Pancreas (tissue), 10 donors: ENCODE measurements around the gene CD200R1L. TPM values are rescaled to one million over a fixed set of nuclear protein-coding genes. Genes with fewer than 3 reads are reported as not detected.
A peak's percentile ranks its signal among the peaks of the same experiment; 100 is the strongest.

Experiments
- ATAC-seq, 4 donors: fragments of 200-7000 bp; cut with Tn5 transposase; one replicate each; pipeline versions ENCODE4 v1.8.0 to v1.9.1; 2020; ENCODE audit warnings: mild to moderate bottlenecking in 4 of 4, moderate library complexity in 4 of 4
- DNase-seq, 6 donors: peaks; one replicate each; pipeline ENCODE4 v3.0.0-alpha.2; 2020
- FAIRE-seq: peaks from 2 replicates; lab custom pipeline; 2012; peaks lifted over from hg19 to GRCh38; lab: Jason Lieb, UNC
- H3K27ac ChIP-seq, 4 donors: fragments of 200-600 bp; sonication (generic); 1 replicate in 3 of 4; 2 replicates in 1 of 4; pipeline versions ENCODE4 v1.5.0 to v1.8.0; 2020
- H3K27me3 ChIP-seq, 4 donors: fragments of 200-600 bp; one replicate each; pipeline ENCODE4 v1.8.0; 2021
- H3K36me3 ChIP-seq, 3 donors: fragments of 200-600 bp; sonication (generic) in 1 of 3; one replicate each; pipeline versions ENCODE4 v1.5.0 to v1.8.0; 2020 to 2021
- H3K4me1 ChIP-seq, 3 donors: fragments of 200-600 bp; one replicate each; pipeline ENCODE4 v1.8.0; 2021
- H3K4me3 ChIP-seq, 4 donors: fragments of 200-600 bp; sonication (generic) in 2 of 4; one replicate each; pipeline versions ENCODE4 v1.5.0 to v1.8.0; 2020 to 2021
- H3K9me3 ChIP-seq, 4 donors: fragments of 200-600 bp; one replicate each; pipeline ENCODE4 v1.8.0; 2021
- CTCF ChIP-seq, 4 donors: fragments of 200-600 bp; sonication (generic) in 3 of 4; IDR thresholded peaks; one replicate each; pipeline versions ENCODE4 v1.5.0 to v1.8.0; 2021; ENCODE audit warnings: antibody characterized with exemption in 4 of 4
- WGBS, 2 donors: extraction: QIAGEN DNeasy Blood & Tissue Kit; methylation state at CpG; one replicate each; pipeline ENCODE4 v1.1.7; 2013; 5-methylcytosine and 5-hydroxymethylcytosine counted together
- intact Hi-C, 3 donors: fragments of 100-400 bp; cut with DNase I; formaldehyde crosslinking; loops; one replicate each; pipeline versions ENCODE4 v1.11.1 to v1.14.2; 2022
- polyA plus RNA-seq, 2 donors: library from polyadenylated mRNA; stranded (reverse); fragments of 200-250 nt; gene quantifications; one replicate each; pipeline ENCODE4 v1.2.3, GENCODE V29; 2013
- total RNA-seq, 6 donors: library from RNA; stranded (reverse); fragmentation: NEBNext Ultra II Directional in 4 of 6; extraction: Animal tissue kit (Norgen Biotek cat#: 25700) in 4 of 6; gene quantifications; one replicate each; pipeline versions ENCODE4 v1.2.1 to v1.2.4, GENCODE V29; 2021 to 2023
- donor health status: healthy with polysubstance abuse.
- donor health status: DM: no; HTN: no; CAD: no; lungs with moderate emphysema.
- donor health status: DM: no; HTN: no; CAD: no.
- donor health status: control.
- donor health status: control.
- donor health status: Bipolar disorder and iron deficiency.
- donor health status: DM: yes; HTN: yes; CAD: no.
- donor health status: DM: no; HTN: no; CAD: no.
- donor health status: DM: no; HTN: no; CAD: no.
- donor health status: DM: yes; HTN: yes; CAD: no.

Gene CD200R1L
- total and polyA plus RNA-seq, 8 donors: not detected

DNA sequence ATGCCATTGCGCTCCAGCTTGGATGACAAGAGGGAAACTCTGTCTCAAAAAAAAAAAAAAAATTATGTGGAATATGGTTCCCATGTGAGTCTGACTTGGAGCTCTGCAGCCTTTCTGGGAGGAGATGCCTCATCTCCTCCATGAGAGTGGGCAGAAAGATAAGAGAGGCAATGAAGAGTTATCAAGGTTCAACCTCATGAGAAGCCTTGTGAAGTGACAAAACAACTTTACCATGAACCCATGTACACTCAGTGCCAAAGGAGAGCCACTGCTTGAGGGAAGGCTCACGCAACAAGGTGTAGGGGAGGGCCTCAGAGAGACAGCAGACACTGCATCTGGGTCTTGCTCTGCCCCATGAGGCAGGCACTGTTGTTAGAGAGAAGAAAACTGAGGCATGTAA, 75.7 kb downstream of the CD200R1L start:
- H3K9me3 ChIP-seq: no peaks in the 10 kb centered on the region
- DNase-seq: no peak
- no peaks in the 10 kb centered on the region for H3K36me3 ChIP-seq
- H3K27me3 ChIP-seq: no peaks in the 10 kb centered on the region
- no peak overlapping the region for H3K4me3 ChIP-seq
- no peak for ATAC-seq
- TF ChIP-seq CTCF (IDR thresholded peaks at IDR 0.05): no peak
- WGBS, 2 donors: 90 to 91% methylated on average over 2 of the region's 2 CpGs
- intact Hi-C loops: no loop called here
- H3K27ac ChIP-seq: no peak overlapping the region
- H3K4me1 ChIP-seq: no peaks in the 10 kb centered on the region
- no peak for FAIRE-seq

DNA sequence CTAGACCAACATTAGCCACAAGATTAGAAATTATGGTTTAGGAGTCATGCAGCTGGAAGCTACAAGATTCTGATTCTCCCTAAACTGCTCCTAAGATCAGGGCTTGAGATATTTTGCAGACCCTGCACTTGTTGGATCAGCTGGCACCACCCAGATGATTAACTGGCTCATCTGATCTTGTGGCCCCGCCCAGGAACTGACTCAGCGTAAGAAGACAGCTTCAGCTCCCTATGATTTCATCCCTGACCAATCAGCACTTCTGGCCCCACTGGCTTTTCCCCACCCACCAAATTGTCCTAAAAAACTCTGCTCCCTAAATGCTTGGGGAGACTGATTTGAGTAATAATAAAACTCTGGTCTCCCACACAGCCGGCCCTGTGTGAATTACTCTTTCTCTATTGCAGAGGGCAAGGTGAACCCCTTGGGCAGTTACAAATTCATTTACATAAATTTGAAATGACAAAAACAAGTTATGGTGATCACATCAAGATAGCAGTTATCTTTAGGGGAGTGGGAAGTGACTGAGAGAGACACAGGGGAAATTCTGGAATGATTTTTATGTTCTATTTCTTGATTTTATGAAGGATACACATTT, 76.5 kb downstream of the CD200R1L start:
- ATAC-seq (no peak), DNase-seq (no peak), FAIRE-seq (no peak)
- no peaks in the 10 kb centered on the region for H3K4me1 ChIP-seq
- H3K27me3 ChIP-seq: no peaks in the 10 kb centered on the region
- TF ChIP-seq CTCF (IDR thresholded peaks at IDR 0.05): no peak
- H3K36me3 ChIP-seq: no peaks in the 10 kb centered on the region
- no peak overlapping the region for H3K4me3 ChIP-seq
- H3K27ac ChIP-seq: no peak overlapping the region
- intact Hi-C loops: no loop called here
- H3K9me3 ChIP-seq: no peaks in the 10 kb centered on the region
- 79 to 88% methylated on average over 3 of the region's 3 CpGs for whole genome bisulfite sequencing, 2 donors

GRCh38 chr3:112769286-112769978, 77.2 kb downstream of the CD200R1L start:
- Histone ChIP-seq H3K9me3 (no peaks in the 10 kb centered on the region), H3K27me3 (no peaks in the 10 kb centered on the region), H3K4me3 (no peak overlapping the region), H3K4me1 (no peaks in the 10 kb centered on the region), H3K27ac (no peak overlapping the region), H3K36me3 (no peaks in the 10 kb centered on the region)
- TF ChIP-seq CTCF (IDR thresholded peaks at IDR 0.05): no peak
- no peak for ATAC-seq
- no peak for FAIRE-seq
- 75 to 97% methylated on average over 1 of the region's 1 CpG for WGBS, 2 donors
- DNase-seq: no peak
- intact Hi-C loops: no loop called here

DNA sequence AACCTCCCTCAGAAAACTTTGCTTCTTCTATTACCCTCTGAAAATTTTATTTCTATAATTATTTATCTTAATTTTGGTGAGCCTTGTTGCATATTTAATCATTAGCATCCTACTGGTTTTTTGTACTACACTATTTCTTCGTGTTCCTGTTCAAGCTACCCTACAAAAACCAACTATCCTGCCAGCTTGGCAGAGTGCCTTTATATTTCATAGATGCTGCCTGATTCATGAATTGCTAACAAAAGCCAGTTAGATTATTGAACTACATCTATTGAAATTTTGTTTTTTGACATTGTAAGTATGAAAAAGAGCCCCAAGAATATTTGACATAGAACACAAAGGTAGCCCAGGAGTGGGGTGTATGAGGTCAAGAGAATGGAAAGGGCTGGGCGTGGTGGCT, 78.9 kb downstream of the CD200R1L start:
- no peak for TF ChIP-seq CTCF (IDR thresholded peaks at IDR 0.05)

DNA sequence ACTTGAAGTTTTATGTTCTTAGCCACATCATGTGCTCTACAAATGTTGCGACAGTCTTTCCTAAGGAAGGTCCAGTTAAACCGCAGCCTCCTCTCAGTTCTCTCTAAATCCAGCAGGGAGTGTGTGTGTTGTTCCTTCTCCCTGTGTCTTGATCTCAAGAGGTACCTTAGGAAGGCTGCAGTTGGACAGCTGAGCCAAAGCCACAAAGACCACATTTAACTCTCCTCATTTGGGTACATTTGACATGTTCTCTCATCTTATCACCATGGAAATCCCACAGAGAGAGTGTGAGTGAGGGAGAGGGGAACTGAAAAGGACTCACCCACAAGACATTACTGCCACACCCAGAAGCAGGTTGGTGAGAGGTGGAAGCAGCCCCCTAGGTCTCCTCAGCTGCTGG, 79.5 kb downstream of the CD200R1L start:
- no peak overlapping the region for H3K4me3 ChIP-seq
- TF ChIP-seq CTCF (IDR thresholded peaks at IDR 0.05): no peak
- H3K27me3 ChIP-seq: no peaks in the 10 kb centered on the region
- H3K9me3 ChIP-seq: no peaks in the 10 kb centered on the region
- no peaks in the 10 kb centered on the region for H3K36me3 ChIP-seq
- FAIRE-seq (no peak), ATAC-seq (peak in 2 of 4 donors; percentile 38 to 67), DNase-seq (no peak)
- H3K4me1 ChIP-seq: no peaks in the 10 kb centered on the region
- intact Hi-C loops: no loop called here
- no peak overlapping the region for H3K27ac ChIP-seq
- 80 to 86% methylated on average over 2 of the region's 2 CpGs for WGBS, 2 donors

More for the DNA sequence above, 78.9 kb downstream of the CD200R1L start:
- Histone ChIP-seq H3K27ac (no peak overlapping the region), H3K36me3 (no peaks in the 10 kb centered on the region), H3K4me3 (no peak overlapping the region), H3K4me1 (no peaks in the 10 kb centered on the region), H3K27me3 (no peaks in the 10 kb centered on the region), H3K9me3 (no peaks in the 10 kb centered on the region)
- no peak for DNase-seq
- intact Hi-C loops: no loop called here
- FAIRE-seq: no peak
- ATAC-seq: no peak
- 61 to 82% methylated on average over 2 of the region's 2 CpGs for WGBS, 2 donors
